DMS114 treated with DMSO at 0.1 percent for 48 hours (cell line): ENCODE results near the gene DEFB131B.
"Not testable (repeated sequence)": the region's sequence is repeated elsewhere in the genome, so short reads cannot be mapped to it uniquely, and the experiment has no call there.

Experiments used
- DNase-seq: peaks from one replicate; lab custom pipeline; 2025; ENCODE audit not compliant: unreplicated experiment; lab: John Stamatoyannopoulos, UW

DEFB131B gene

DNA sequence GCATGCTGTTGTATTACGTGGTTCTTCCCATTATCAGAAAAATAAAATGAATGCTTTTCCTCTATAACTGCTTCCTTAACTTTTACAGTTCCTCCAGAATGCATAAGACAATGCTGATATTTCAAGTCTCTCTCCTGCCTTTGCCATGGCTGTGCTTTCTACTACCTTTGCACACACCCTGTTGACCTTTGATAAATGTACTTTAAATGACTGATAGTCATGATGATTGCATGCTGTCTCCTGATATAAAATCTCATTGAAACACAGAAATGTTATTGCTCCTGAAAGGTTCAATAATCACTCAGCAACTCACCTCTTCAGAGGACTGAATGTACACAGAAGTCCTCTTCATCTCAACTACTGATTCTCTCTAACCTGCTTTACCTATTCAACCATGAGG is at the start of gene DEFB131B:
DEFB131B (plus strand) TSS at position 395 of the 400 bp plus-strand sequence; CDS start at position 395, 0 bp downstream.
- not testable (repeated sequence) for DNase-seq

DNA sequence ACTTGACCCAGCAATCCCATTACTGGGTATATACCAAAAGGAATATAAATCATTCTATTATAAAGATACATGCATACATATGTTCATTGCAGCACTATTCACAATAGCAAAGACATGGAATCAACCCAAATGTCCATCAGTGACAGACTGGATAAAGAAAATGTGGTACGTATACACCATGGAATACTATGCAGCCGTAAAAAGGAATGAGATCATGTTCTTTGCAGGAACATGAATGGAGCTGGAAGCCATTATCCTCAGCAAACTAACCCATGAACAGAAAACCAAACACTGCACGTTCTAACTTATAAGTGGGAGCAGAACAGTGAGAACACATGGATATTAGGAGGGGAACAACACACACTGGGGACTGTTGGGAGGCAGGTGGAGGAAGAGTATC is 49.0 kb upstream of the DEFB131B start:
- not testable (repeated sequence) for DNase-seq

- not testable (repeated sequence) for DNase-seq
Measured at GRCh38 chr11:71829686-71830085, 48.6 kb upstream of the DEFB131B start.

DNA sequence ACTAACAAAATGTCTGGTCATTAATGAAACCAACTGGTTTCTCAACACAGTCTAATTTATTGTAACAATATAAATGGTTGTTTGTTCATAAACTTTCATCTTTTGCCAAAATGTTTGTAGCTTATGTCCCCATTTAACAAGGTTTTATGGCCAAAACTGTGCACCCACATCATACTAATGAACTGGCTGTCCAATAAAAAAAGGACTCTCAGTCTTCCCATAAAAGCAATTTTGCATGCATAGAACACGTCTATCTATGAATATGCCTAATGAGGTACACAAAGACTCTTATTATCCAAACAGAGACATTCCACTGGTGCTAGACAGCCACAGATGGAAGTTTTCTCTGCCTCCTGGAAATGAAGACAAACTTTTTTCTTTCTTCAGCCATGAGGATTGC is 45.4 kb upstream of the DEFB131B start, which contains the start of gene DEFB108B:
DEFB108B (plus strand) TSS at position 390 of the 400 bp plus-strand sequence; CDS start at position 390, 0 bp downstream.
- DNase-seq, result not testable (repeated sequence)

- not testable (repeated sequence) for DNase-seq
Measured at GRCh38 chr11:71842720-71843119, 35.5 kb upstream of the DEFB131B start.

DNA sequence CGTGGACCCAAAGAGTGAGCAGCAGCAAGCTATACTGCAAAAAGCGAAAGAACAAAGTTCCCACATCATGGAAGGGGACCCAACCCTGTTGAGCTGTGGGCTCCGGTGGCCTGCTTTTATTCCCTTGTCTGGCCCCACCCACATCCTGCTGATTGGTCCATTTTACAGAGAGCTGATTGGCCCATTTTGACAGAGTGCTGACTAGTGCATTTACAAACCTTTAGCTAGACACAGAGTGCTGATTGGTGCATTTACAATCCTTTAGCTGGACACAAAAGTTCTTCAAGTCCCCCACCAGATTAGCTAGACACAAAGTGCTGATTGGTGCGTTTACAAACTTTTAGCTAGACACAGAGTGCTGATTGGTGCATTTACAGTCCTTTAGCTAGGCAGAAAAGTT is 34.9 kb upstream of the DEFB131B start:
- DNase-seq, result not testable (repeated sequence)

- DNase-seq, result no peak
Measured at GRCh38 chr11:71843858-71844257, 34.4 kb upstream of the DEFB131B start.

DNA sequence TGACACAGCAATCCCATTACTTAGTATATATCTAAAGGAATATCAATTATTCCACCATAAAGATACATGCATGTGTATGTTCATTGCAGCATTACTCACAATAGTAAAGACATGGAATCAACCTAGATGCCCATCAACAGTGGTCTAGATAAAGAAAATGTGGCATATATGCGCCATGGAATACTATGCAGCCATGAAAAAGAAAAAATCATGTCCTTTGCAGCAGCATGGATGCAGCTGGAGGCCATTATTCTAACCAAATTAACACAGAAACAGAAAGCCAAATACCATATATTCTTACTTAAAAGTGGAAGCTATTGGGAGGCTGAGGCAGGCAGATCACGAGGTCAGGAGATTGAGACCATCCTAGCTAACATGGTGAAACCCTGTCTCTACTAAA is 24.4 kb upstream of the DEFB131B start:
- DNase-seq, result not testable (repeated sequence)

DNA sequence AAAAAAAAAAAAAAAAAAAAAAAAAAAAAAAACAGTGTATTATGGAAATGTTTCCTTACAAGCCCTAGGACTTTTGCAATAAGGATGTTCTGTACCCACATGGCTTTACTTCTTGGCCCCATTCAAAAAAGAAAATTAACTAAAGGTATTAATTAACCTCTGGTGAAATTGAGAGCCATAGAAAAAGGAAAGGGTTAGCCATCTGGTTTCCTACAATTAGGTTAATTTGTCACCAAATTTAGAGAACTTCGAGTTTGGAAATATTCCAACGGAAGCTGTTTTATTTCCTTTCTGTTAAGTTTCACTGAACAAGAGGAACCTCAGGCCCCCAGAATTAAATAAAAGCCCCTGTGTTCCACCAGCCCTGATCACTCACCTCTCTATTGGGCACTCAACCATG is 22.4 kb upstream of the DEFB131B start:
- DNase-seq, result not testable (repeated sequence)

DNA sequence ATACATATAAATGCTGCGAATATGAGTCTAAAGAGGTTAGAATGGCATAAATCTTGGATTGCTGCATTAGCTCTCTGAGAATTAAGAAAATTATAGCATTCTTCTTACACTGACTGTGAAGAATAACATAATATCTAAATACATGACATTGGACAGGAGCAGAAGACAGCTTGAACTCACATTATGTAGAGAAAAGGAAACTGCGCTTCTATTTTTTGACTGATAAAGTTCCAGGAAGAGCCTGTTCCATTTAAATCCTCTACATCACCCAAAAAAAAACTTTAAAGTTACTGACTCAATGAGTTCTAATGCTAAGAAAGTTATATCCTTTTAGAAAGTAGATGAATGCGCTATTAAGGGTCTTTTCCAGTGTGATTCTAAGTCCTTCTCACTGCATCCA is 17.4 kb upstream of the DEFB131B start:
- not testable (repeated sequence) for DNase-seq

DNA sequence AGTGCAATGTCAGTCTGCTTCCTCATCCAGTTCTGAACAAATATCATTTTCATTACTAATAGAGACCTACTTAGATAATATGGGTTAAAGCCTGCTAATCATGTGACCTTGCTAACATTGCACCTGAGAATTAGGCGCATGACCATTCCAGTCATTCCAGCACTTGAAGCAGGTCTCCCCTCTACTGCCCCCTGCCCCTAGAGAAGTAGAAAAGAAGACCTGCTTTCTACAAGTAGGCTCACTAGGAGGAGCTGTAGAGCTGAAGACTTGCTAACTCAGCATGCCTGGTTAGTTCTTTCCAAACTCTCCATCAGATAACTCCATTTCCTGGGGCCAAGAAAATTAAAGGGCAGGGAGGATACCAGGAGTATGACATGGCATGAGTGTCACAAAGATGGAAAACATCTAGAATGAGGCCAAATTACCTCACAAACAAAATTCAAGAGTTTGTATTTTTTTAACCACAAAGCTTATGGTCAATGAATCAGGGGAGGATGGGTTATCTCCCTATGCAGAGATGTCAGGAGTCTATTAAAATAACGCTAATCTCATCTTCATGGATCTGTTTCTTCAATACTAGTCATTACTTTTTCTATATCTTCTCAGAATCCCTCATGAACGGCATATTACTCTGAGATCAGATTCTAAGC is 14.2 kb upstream of the DEFB131B start:
- DNase-seq, result peak; percentile 2

DNA sequence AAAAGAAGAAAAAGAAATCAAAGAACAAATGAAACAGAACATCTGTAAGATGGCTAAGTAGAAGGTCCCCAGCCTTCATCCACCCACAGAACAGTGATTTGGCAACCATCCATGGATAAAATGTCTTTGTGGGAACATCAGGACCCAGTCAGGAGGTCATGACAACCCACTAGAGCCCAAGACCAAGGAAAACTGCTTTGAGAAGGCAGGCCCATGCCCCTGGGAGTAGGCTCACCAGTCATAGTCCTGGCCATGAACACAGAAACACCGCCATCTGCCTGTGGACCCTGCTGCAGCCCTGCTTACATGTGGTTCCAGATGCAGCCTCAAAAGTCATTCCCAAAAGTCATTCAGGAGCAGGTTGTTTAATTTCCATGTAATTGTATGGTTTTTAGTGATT is 11.0 kb upstream of the DEFB131B start:
- DNase-seq, result not testable (repeated sequence)

- DNase-seq, result not testable (repeated sequence)
Measured at GRCh38 chr11:71869931-71870330, 8.3 kb upstream of the DEFB131B start.

- not testable (repeated sequence) for DNase-seq
Measured at GRCh38 chr11:71870661-71871060, 7.6 kb upstream of the DEFB131B start.

DNA sequence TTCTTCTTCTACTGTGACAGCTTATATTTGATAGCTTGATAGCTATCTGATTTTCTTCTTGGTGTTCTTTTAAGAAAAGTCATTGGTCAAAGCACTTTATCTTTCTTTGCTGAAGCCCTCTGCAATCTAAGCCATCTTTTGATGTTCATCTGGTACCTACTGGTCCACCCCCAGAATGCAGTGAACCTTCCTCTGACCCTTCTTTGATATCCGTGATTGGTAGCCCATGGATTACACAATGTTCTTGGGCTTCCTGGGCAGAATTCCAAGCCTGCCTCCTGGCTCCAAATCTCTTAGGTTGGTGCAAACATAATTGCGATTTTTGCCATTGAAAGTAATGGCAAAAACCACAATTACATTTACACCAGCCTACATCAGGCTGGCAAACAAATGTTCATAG is 2.0 kb upstream of the DEFB131B start:
- DNase-seq, result not testable (repeated sequence)

DNA sequence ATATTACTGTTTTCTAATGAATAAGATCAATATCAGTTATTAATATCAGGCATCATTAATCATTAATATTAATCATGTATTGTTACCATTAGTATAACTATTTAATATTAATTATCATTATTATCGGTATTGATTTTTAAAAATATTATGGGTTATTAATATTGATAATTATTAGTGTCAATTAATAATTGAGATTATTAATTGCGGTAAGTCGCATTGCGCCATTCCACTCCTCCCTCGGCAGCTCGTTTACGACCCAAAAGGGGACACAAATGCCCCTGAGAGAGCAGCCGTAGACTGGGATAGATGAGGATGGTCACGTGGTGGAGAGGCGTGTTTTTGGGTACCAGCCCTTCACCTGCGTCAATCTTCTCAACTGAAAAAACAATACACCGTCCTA is 7.6 kb downstream of the DEFB131B start:
- not testable (repeated sequence) for DNase-seq

- DNase-seq, result not testable (repeated sequence)
Measured at GRCh38 chr11:71888335-71889010, 10.2 kb downstream of the DEFB131B start.

DNA sequence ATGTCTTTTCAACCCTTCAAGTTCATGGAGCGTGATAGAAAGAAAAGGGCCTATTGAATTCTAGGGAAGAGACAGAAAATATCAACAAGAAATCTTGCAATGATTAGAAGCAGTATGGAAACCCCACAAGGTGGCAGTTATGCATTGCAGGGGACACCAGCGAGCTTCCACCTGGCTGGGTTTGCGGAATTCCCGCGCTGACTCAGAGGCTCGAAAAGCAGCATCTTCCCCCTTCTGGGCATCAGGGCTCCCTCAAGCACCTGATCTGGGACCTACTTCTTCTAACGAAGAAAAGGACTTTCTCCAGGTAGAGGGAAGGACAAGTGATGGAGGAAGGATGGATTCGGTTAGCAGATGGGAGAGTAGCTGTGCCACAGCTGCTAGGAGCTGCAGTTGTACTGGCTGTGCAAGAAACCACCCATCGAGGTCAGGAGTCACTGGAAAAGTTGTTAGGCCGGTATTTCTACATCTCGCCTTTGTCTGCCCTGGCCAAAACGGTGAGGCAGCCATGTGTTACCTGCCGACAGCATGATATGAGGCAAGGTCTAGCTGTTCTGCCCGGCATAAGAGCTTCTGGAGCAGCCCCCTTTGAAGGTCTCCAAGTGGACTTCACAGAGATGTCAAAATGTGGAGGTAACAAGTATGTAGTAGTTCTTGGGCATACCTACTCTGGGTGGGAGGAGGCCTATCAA is 11.1 kb downstream of the DEFB131B start:
- DNase-seq, result not testable (repeated sequence)

DNA sequence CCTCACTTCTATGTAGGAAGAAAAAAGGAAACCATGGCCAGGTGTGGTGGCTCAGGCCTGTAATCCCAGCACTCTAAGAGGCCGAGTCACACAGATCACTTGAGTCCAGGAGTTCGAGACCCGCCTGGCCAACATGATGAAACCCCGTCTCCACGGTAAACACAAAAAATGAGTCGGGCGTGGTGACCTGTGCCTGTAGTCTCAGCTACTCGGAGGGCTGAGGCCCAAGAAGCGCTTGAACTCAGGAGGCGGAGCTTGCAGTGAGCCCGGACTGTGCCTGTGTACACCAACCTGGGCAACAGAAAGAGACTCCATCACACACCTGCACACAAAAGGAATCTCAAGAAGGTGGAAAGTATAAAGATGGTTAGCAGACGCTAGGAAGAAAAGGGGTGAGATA is 17.7 kb downstream of the DEFB131B start:
- no peak for DNase-seq

DNA sequence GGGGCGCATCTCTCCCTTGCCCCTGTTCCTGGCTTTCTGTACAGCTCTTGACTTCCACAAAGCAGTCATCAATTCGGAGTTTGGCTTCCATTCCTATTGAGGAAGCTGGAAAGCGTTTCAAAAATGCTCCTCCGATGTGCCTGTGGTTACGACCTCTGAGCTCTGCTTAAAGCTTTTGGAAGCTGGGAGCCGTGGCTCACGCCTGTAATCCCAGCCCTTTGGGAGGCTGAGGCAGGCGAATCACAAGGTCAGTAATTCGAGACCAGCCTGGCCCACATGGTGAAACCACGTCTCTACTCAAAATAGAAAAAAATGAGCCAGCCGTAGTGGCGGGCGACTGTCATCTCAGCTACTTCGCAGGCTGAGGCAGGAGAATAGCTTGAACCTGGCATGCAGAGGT is 22.9 kb downstream of the DEFB131B start:
- not testable (repeated sequence) for DNase-seq

GRCh38 chr11:71908218-71908617 is 30.0 kb downstream of the DEFB131B start:
- no peak for DNase-seq

DNA sequence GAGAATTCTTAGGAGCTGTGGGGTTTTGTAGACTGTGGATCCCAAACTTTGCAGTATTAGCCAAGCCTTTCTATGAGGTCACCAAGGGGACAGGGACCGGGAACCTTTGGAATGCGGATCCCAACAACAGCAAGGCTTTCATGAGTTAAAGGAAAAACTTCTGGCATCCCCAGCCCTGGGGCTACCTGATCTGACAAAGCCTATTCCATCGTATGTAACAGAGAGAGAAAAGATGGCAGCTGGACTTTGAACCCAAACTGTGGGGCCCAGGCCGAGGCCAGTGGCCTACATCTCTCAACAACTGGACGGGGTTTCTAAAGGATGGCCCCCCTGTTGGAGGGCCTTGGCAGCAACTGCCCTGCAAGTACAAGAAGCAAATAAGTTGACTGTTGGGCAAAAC is 32.5 kb downstream of the DEFB131B start:
- not testable (repeated sequence) for DNase-seq
